HG03460 (cell line): ENCODE results near the gene WTIP.
"Not testable (repeated sequence)": the region's sequence is repeated elsewhere in the genome, so short reads cannot be mapped to it uniquely, and the experiment has no call there.

Experiments
- ATAC-seq: cut with Tn5 transposase; IDR thresholded peaks from one replicate; pipeline ENCODE4 v1.9.1; 2021; ENCODE audit not compliant: unreplicated experiment

WTIP gene

DNA sequence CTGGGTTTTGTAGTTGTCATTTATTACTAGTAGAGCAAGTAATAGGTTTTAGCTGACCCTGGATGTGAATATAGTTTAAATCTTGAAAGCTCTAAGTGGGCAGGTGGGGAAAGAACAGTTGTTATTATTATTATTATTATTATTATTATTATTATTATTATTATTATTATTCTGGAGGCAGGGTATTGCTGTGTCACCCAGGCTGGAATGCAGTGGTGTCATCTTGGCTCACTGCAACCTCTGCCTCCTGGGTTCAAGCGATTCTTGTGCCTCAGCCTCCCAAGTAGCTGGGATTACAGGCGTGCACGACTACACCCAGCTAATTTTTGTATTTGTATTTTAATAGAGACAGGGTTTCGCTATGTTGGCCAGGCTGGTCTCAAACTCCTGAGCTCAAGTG, 3.1 kb upstream of the WTIP start:
- not testable (repeated sequence) for ATAC-seq

DNA sequence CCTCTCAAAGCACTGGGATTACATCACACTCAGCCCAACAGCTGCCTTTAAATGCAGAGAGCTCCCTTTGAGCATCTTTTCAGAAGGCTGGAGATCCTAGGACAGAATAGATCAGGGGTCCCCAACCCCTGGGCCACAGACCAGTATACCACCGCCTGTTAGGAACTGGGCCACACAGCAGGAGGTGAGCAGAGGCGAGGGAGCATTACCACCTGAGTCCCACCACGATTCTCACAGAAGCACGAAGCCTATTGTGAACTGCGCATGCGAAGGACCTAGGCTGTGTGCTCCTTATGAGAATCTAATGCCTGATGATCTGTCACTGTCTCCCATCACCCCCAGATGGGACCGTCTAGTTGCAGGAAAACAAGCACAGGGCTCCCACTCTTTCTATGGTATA, 2.2 kb upstream of the WTIP start:
- no peak for ATAC-seq

DNA sequence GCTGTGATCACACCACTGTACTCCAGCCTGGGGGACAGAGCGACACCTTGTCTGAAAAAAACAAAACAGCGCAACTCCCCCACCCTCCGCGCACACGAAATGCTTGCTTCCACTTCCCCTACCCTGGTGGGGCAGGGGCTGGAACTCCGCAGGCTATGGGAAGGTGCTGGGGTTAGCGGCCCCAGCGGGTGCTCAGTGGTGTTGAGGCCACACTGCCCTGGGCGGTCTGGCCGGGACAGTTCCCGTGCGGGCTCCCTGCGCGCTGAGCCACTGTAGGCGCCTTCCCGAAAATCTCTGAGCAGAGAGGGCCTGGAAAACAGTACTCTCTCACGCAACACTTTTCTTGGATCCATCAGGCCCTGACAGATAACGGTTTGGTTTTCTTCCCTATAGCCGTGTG, 1.1 kb upstream of the WTIP start:
- no peak for ATAC-seq

DNA sequence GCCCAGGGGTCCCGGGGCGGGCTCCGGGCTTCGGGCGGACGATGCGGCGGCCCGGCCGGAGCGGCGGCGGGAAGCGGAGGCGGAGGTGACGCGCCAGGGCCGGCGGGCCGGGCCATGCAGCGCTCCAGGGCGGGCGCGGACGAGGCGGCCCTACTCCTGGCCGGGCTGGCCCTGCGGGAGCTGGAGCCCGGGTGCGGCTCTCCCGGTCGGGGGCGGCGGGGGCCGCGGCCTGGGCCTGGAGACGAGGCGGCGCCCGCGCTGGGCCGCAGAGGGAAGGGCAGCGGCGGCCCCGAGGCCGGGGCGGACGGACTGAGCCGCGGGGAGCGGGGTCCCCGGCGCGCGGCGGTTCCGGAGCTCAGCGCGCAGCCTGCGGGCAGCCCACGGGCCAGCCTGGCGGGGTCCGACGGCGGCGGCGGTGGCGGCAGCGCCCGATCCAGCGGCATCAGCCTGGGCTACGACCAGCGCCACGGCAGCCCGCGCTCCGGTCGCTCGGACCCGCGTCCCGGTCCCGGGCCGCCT, 362 bp downstream of the WTIP start:
- ATAC-seq = no peak

DNA sequence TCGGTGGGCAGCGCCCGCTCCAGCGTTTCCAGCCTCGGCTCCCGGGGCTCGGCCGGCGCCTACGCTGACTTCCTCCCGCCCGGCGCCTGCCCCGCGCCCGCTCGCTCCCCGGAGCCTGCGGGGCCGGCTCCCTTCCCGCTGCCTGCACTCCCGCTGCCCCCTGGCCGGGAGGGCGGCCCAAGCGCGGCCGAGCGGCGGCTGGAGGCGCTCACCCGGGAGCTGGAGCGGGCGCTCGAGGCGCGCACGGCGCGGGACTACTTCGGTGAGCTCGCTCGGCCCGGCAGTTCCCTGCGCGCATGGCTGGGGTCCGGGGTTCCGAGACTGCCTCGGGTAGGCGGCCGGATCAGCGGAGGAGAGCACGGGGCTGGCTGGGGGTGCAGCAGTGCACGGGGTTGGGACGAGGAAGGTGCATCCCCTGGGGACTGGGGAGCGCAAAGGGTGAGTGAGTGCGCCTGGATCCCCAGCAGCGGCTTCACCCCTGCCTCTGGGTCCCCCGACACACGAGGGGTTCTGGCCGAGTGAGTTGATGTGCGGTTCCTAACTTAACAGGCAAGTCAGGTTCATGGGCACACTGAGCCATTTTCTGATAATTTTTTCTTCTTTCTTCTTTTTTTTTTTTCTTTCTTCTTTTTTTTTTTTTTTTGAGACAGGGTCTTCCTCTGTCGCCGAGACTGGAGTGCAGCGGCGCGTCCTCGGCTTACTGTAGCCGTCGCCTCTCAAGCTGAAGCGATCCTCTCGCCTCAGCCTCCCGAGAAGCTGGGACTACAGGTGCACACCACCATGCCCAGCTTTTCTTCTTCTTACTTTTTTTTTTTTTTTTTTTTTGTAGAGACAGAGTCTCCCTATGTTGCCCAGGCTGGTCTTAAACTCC, 1.1 kb downstream of the WTIP start:
- no peak for ATAC-seq

DNA sequence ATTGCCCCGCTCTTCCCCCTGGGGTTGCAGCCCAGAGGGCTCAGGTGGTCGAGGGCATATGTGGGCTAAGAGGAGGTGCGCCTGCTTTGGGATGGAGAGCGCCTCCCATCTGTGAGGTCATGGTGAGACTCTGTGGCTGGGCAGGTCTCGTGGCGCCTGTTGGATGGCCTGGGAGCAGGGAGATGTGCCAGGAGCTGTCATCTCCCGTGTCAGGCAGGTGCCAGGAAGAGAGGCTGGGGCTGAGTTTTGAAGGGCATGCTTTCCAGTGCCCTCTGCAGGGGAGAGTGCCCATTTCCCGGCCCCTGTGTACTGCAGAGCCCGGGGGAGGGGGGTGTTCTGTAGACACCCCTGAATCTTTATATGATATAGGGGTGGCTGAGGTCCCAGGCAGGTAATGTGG, 2.8 kb downstream of the WTIP start:
- ATAC-seq = no peak

DNA sequence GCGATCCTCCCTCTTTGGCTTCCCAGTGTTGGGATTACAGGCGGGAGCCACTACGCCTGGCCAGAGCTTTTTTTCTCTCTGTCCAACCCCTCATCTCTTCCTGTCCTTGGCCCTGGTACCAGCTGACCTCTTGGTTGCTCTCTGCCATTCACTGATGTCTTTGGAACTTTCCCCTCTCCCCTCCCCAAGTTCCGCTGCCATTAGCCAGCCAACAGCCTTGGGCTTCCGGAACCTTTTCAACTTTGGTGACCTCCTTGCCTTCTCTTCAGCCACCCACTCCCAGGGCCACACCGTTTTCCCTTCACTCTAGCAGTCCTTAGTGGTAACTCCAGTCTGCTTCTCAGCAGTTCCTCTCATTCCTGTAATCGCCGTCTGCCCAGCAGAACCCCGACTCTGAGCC, 4.3 kb downstream of the WTIP start:
- ATAC-seq = no peak

DNA sequence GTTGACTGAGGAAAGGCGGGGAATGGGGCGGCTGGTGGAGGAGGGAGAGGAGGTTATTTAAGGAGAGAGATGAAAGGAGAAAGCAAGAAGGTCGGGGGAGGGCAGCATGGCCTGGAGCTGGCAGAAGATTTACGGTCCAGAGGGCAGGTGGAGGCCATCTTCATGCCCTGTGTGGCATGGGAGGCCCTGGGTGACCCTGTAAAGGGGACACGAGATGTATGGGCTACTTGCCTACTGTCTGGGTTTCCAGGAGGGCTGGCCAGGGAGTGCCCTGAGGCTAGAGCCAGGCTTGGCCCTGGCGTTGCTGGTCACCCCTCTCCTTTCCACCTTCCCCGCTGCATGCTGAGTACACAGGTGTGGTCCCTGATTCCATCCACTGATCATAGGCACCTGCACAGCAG, 6.1 kb downstream of the WTIP start:
- no peak for ATAC-seq

DNA sequence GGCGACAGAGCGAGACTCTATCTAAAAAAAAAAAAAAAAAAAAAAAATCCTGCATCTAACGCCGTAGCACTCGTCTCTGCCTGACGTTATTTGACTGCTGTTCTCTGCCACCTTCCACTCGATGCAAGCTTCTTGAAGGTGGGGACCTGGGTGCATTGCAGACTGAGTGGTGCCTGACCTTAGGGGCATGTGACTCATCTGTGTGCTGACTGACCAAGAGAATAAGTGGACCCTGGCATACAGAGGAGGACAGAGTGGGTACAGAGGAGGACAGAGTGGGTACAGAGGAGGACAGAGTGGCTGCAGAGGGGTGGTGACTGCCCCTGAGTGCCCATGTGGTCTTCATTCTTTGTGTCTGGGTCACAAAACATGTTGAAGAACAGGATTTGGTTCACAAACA, 7.6 kb downstream of the WTIP start:
- no peak for ATAC-seq

DNA sequence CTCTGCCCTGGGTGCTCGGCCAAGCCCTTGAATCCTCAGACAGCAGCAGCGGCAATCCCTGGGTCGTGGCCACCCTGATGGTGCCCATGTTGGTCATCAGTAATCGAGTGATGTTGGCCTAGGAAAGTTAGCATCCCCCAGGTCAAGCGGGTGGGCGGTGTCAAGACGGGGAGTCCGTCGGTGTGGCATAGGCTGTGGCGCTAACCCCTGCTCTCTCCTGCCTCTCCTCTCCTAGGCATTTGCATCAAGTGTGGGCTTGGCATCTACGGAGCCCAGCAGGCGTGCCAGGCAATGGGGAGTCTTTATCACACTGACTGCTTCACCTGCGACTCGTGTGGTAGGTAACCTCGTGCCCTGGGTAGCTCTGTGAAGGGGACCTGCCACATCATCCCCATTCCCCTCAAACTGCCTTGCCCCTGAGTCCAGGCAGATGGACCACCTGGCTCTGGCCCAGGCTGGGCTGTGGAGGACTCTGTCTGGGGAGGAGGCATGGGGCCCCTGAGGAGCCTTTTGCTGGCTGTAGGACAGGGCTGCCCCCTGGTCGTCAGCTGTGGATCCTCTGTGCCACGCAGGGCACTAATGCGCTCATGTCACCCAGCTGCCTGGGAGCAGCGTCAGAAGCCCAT, 8.7 kb downstream of the WTIP start:
- ATAC-seq = no peak

DNA sequence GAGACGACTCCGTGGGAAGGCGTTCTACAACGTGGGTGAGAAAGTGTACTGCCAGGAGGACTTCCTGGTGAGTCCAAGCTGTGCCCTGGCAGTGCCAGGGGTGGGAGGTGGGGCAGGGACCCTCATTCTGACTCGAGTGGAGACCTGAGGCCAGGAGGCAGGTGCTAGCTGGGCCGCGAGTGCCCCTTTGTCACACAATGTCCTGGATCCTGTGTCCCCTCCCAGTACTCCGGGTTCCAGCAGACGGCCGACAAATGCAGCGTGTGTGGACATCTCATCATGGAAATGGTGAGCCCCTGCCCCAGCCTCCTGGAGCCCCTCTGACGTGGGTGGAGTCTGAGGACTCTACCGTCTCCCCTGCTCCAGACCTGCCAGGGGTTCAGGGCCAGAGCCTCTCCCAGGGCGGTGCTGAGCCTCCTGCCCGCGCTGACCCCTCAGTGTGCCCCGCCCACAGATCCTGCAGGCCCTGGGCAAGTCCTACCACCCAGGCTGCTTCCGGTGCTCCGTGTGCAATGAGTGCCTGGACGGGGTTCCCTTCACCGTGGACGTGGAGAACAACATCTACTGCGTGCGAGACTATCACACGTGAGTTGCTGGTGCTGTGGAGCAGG, 11.6 kb downstream of the WTIP start:
- ATAC-seq = no peak

DNA sequence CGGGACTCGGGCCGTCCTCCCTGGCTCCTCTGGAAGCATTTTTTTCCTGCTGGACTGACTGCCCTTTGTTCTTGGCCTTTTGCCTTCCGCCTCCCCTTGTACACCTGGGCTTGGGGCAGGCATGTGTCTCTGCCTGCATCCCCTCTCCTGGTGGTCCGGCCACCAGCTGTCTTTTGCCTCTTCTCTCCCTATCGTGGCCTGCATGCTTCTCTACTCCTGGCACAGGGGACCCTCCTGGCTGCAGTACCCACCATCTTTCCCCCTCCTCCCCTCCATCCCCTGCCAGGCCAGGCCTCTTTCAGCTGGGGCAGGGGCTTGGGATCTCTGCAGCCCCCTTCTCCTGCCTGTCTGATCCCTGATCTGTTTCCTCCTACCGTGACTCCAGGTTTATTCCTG, 12.1 kb downstream of the WTIP start:
- no peak for ATAC-seq

DNA sequence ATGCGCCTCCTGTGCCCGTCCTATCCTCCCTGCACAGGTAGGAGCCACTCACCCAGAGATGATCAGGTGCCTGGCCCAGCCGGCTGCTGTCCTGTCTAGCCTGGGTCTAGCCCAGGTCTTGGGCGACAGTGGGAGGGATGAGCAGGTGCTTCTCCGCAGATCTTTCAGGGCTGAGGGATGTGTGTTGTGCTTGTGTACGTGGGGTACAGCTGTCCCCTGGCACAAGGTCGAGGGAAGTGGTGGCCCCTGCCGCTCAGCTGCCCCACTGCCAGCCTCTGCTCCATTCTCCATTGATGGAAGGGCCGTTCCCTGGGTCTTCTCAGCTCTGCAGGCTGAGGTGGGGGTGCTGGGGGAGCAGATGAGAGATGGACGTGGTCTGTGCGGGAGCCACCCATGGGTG, 13.0 kb downstream of the WTIP start:
- ATAC-seq = no peak

DNA sequence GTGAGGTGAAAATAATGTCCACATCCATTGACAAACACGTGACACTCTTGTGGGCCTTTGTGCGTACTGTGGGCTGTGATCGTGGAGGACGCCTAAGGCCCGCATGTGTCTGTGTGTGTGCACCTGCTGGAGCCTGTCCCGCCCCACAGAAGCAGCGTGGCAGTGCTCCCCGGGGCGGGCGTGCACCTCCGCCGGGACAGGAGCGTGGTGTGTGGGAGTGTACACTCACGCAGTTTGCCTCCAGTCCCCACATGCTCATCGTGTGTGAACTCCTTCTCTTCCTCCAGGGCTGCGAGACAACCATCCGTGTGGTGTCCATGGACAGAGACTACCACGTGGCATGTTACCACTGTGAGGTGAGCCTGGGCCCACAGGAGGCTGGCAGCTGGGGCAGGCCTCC, 13.9 kb downstream of the WTIP start:
- no peak for ATAC-seq

DNA sequence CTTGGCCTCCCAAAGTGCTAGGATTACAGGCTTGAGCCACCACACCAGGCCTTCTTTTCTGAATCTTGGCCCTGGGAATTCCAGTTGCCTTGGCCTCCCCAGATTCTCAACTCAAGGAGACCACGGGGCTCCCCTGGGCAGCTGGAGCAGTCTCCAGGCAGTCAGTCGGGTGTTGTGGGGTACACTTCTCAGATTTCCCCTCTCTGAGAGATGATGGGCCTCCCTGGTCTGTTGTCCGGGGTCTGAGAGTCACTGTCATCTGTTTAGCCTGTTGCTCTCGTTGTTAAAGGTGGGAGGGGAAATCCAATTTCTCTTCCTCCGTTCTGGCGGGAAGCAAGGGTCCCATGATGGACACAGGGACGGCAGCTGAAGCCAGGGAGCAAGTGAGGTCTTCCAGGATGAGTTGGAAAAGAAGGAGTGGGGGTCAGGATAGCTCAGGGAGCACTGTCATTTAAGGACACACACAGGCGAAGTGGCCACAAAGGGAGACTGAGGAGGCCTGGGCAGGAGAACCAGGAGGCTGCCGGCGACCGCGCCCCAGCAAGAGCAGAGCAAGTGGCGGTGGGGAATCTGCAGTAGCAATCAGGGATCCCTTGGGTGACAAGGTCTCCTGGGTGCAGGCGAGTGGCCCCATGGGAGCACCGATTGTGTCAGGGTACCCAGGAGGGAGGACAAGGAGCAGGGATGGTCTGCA, 15.7 kb downstream of the WTIP start:
- no peak for ATAC-seq

DNA sequence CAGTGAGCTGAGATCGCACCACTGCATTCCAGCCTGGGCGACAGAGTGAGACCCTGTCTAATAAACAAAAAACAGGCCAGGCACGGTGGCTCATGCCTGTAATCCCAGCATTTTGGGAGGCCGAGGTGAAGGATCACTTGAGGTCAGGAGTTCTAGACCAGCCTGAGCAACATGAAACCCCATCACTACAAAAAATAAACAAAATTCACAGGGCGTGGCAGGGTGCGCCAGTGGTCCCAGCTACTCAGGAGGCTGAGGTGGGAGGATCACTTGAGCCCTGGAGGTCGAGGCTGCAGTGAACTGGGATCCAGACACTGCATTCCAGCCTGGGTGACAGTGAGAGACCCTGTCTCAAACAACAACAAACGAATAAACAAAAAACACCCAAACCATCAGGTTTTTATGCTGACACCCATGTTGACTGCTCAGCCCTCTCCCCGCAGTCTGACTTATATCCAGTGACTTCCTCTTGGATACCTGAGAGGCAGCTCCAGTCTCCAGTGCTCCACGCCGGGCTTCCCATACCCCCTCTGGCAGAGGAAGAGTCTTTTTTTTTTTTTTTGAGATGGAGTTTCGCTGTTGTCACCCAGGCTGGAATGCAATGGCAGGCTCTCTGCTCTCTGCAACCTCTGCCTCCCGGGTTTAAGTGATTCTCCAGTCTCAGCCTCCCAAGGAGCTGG, 17.7 kb downstream of the WTIP start:
- ATAC-seq = no peak

DNA sequence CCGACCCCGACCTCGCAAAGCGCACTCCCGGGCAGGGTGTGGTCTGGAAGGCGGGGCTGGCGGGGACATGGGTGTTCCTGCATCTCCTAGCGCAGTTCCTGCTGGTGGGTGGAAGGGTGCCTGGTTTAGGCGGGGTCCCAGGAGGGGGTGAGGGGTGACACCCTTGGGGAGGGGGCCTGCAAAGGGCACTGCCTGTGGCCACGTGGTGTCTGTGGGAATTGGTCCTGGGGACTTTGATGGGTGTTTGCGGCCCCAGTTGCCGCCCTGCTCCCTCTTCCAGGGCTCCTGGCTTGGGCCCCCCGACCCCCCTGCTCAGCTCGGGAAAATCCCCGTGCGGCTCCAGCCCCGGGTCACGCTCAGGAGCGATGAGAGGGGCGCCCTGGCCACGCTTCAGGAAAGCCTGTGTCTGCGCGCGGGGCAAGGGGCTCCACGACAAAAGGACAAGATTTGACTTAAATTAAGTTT, 19.1 kb downstream of the WTIP start:
- no peak for ATAC-seq

DNA sequence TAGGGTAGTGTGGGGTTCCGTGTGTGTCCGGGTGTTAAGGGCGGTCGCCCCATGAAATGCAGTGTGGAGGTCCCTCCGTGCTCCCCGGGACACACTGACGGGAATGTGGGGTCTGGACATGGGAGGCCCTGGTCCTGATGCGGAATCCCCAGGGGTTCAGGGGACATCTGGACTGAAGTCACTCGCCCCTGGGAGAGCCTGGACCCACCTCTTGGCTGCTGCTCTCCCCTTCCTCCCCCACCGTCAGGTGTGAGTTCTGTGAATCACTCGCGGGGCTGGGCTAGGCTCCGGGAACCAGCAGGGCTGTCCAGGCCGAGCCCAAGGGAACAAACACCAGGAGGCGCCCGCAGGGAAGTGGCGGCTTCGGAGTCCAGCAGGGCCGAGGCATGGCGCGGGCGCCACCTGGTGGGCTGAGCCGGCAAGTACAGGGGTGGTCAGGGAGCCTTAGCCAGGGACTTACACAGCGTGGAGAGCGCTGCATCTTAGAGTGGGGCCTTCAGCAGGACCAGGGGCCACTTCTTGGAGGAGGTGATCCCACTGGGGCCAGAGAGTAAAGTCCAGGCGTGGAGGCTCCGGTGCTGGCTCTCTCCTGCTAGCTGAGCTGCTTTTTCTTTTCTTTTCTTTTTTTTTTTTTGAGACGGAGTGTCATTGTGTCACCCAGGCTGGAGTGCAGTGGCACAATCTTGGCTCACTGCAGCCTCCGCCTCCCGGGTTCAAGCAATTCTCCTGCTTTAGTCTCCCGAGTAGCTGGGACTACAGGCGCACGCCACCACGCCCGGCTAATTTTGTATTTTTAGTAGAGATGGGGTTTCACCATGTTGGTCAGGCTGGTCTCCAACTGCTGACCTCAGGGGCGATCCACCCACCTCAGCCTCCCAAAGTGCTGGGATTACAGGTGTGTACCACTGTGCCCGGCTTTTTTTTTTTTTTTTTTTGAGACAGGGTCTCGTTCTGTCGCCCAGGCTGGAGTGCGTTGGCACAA, 20.1 kb downstream of the WTIP start:
- peak; percentile 84 for ATAC-seq

DNA sequence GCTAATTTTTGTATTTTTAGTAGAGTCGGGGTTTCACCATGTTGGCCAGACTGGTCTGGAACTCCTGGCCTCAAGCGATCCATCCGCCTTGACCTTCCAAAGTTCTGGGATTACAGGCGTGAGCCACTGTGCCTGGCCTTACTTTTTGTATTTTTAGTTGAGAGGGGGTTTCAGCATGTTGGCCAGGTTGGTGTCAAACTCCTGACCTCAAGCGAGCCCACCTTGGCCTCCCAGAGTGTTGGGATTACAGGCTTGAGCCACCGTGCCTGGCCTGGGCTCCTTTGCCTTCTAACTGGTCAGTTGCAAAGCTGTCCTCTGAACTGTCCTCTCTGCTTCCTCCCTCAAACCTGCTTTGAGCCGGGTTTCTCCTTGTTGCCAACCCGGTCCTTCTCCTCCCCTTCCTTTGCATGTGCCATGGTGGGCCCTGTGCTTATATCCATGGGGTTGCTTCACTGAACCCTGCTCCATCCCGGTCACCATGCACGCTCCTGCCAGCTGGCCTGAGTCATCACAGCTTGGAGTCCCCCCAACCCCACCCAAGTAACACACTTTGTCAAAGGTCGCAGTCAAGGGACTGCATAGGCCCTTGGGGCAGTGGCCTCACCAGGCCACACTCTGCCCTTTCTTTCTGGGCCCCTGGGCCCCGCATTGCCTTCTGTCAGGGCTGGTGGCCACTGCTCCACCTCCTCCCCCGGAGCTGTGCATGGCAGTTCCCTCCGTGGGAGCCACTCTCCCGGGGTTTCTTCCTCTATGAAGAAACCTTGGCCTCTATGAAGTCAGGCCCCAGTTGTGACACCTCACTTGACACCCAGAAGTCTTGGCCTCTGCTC, 21.2 kb downstream of the WTIP start:
- no peak for ATAC-seq
